GM21528 (cell line): Measurements from ENCODE around the gene ELMO1.

Source experiments
- ATAC-seq: cut with Tn5 transposase; IDR thresholded peaks from one replicate; pipeline ENCODE4 v1.9.1; 2021; ENCODE audit warnings: mild to moderate bottlenecking, moderate library complexity; ENCODE audit not compliant: unreplicated experiment, low FRiP score

The ELMO1 gene

GRCh38 chr7:36919738-36920137 lies 528.9 kb downstream of the ELMO1 start:
- ATAC-seq: no peak

- ATAC-seq: no peak
Observed at GRCh38 chr7:36918591-36918990, 530.1 kb downstream of the ELMO1 start.

GRCh38 chr7:36916619-36917018 lies 532.0 kb downstream of the ELMO1 start:
- no peak for ATAC-seq

GRCh38 chr7:36916116-36916515 lies 532.5 kb downstream of the ELMO1 start:
- no peak for ATAC-seq

GRCh38 chr7:36911788-36912187 lies 536.9 kb downstream of the ELMO1 start:
- ATAC-seq: no peak

GRCh38 chr7:36910859-36911258 lies 537.8 kb downstream of the ELMO1 start:
- ATAC-seq: no peak

- no peak for ATAC-seq
Observed at GRCh38 chr7:36910401-36910800, 538.3 kb downstream of the ELMO1 start.

- no peak for ATAC-seq
Observed at GRCh38 chr7:36906956-36907635, 541.6 kb downstream of the ELMO1 start.

GRCh38 chr7:36906448-36906847 lies 542.2 kb downstream of the ELMO1 start:
- no peak for ATAC-seq

- no peak for ATAC-seq
Observed at GRCh38 chr7:36905841-36906240, 542.8 kb downstream of the ELMO1 start.

GRCh38 chr7:36904802-36905201 lies 543.9 kb downstream of the ELMO1 start:
- ATAC-seq: no peak

GRCh38 chr7:36904101-36904500 lies 544.6 kb downstream of the ELMO1 start:
- ATAC-seq: no peak

- no peak for ATAC-seq
Observed at GRCh38 chr7:36900988-36901710, 547.5 kb downstream of the ELMO1 start.

GRCh38 chr7:36898186-36898585 lies 550.5 kb downstream of the ELMO1 start:
- ATAC-seq: no peak

GRCh38 chr7:36896956-36897590 lies 551.6 kb downstream of the ELMO1 start:
- no peak for ATAC-seq

GRCh38 chr7:36896418-36896817 lies 552.2 kb downstream of the ELMO1 start:
- ATAC-seq: no peak

GRCh38 chr7:36895192-36895591 lies 553.5 kb downstream of the ELMO1 start:
- ATAC-seq: no peak

- no peak for ATAC-seq
Observed at GRCh38 chr7:36894190-36894589, 554.5 kb downstream of the ELMO1 start.

GRCh38 chr7:36889182-36889581 lies 559.5 kb downstream of the ELMO1 start:
- no peak for ATAC-seq

GRCh38 chr7:36887969-36888368 lies 560.7 kb downstream of the ELMO1 start:
- no peak for ATAC-seq

GRCh38 chr7:36887233-36887632 lies 561.4 kb downstream of the ELMO1 start:
- ATAC-seq: no peak

GRCh38 chr7:36884910-36885309 lies 563.8 kb downstream of the ELMO1 start:
- no peak for ATAC-seq
